Esophagus squamous epithelium (tissue), 4 donors: ENCODE measurements around the gene TNIP3.

Experiments used
- POLR2A ChIP-seq, 4 donors: fragments of 450-650 bp; IDR thresholded peaks; one replicate each; pipeline ENCODE4 v1.6.1; 2017; ENCODE audit warnings: antibody characterized with exemption in 4 of 4, mild to moderate bottlenecking in 4 of 4, moderate library complexity in 3 of 4
- TF ChIP-seq, protein P1 (sequence below), 6 experiments: fragments of 450-650 bp in 4 of 6; fragments of 200-600 bp in 2 of 6; sonication (generic) in 2 of 6; IDR thresholded peaks; one replicate each; pipeline ENCODE4 v1.5.1; 2016 to 2019; ENCODE audit warnings: antibody characterized with exemption in 6 of 6, mild to moderate bottlenecking in 4 of 6, moderate library complexity in 4 of 6

- TF ChIP-seq, protein P1, sequence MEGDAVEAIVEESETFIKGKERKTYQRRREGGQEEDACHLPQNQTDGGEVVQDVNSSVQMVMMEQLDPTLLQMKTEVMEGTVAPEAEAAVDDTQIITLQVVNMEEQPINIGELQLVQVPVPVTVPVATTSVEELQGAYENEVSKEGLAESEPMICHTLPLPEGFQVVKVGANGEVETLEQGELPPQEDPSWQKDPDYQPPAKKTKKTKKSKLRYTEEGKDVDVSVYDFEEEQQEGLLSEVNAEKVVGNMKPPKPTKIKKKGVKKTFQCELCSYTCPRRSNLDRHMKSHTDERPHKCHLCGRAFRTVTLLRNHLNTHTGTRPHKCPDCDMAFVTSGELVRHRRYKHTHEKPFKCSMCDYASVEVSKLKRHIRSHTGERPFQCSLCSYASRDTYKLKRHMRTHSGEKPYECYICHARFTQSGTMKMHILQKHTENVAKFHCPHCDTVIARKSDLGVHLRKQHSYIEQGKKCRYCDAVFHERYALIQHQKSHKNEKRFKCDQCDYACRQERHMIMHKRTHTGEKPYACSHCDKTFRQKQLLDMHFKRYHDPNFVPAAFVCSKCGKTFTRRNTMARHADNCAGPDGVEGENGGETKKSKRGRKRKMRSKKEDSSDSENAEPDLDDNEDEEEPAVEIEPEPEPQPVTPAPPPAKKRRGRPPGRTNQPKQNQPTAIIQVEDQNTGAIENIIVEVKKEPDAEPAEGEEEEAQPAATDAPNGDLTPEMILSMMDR (IDR thresholded peaks at IDR 0.05), result no peak
- no peak for TF ChIP-seq POLR2A (IDR thresholded peaks at IDR 0.05)
These were observed 31.5 kb upstream of the TNIP3 start for GRCh38 chr4:121195649-121196048.
